ENCODE results near the gene MBNL2. TPM values are rescaled to one million over a fixed set of nuclear protein-coding genes. Genes with fewer than 3 reads are reported as not detected.

The MBNL2 gene
- total RNA-seq, 4 donors from 2014 or later, result 92.8 to 132 (median 101) TPM

GRCh38 chr13:97328222-97328790 is 106.2 kb downstream of the MBNL2 start:
- intact Hi-C loops (cut with DNase I), result no loop called here
- no peak overlapping the region for H3K4me3 ChIP-seq
- H3K9me3 ChIP-seq, result no peaks in the 10 kb centered on the region
- H3K4me1 ChIP-seq, result peaks cover 52 to 98% (median 89%) of the 10 kb centered on the region in 4 donors
- H3K36me3 ChIP-seq, result no peaks in the 10 kb centered on the region
- WGBS, result 48% methylated on average over 12 of the region's 12 CpGs
- no peak for TF ChIP-seq EP300 (IDR thresholded peaks at IDR 0.05)
- no peak for TF ChIP-seq CTCF (IDR thresholded peaks at IDR 0.05)
- TF ChIP-seq POLR2AphosphoS5 (IDR thresholded peaks at IDR 0.05), result peak; percentile 9 to 30
- H3K27me3 ChIP-seq, result no peaks in the 10 kb centered on the region
- DNase-seq (ENCODE audit: extremely low spot score), result peak; percentile 82
- peak overlapping the region; percentile 52 to 77 (median 68) for H3K27ac ChIP-seq (replicated peaks in 1 of 4)

DNA sequence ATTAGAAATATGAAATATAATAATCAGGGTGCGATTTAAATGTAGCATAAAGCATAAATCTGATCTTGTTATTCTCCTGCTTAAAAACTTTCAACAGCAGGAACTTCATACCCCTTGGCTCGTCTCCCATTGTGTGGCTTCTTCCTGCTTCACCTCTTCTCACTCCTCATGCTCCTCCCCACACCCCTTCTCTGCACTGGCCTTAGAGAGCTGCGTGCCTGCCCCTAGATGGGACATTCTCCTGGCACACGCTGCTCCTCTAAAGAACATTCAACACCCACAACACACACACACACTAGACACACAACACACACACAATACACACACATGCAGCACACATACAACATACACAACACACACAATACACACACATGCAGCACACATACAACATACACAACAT is 107.2 kb downstream of the MBNL2 start:
- Histone ChIP-seq H3K27me3 (no peaks in the 10 kb centered on the region), H3K27ac (replicated peaks in 1 of 4) (peak overlapping the region in 1 of 4 donors; percentile 52), H3K36me3 (no peaks in the 10 kb centered on the region), H3K4me3 (no peak overlapping the region), H3K4me1 (peaks cover 46 to 98% (median 90%) of the 10 kb centered on the region in 4 donors), H3K9me3 (no peaks in the 10 kb centered on the region)
- TF ChIP-seq POLR2A (IDR thresholded peaks at IDR 0.05; ENCODE audit: low read depth), result no peak
- no peak for TF ChIP-seq CTCF (IDR thresholded peaks at IDR 0.05)
- no peak for TF ChIP-seq EP300 (IDR thresholded peaks at IDR 0.05)
- no peak for TF ChIP-seq POLR2AphosphoS5 (IDR thresholded peaks at IDR 0.05)
- DNase-seq (ENCODE audit: extremely low spot score), result peak; percentile 34
- WGBS, result 36% methylated on average over 4 of the region's 4 CpGs
- intact Hi-C loops (cut with DNase I), result no loop called here

DNA sequence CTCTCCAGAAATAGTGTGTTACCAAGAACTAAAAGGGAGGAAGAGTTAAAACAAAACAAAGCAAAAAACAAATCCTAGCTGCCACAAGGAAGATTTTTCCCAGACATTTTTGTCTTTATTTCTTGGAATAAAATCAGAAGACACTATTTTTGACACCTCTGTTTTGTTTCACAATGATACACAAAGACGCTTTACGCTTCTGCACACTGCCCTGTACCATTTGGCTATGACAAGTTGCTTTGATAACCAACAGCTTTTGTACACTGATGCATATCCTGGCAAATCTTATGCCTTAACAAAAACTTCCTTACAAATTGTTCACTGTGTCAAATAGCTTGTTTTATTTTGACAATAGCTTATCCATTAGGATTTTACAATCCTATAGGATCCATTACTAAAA is 108.3 kb downstream of the MBNL2 start:
- no peaks in the 10 kb centered on the region for H3K27me3 ChIP-seq
- no peaks in the 10 kb centered on the region for H3K9me3 ChIP-seq
- peak overlapping the region in 1 of 4 donors; percentile 19 for H3K27ac ChIP-seq (replicated peaks in 1 of 4)
- no peak overlapping the region for H3K4me3 ChIP-seq
- no peak for TF ChIP-seq POLR2AphosphoS5 (IDR thresholded peaks at IDR 0.05)
- no peak for TF ChIP-seq POLR2A (IDR thresholded peaks at IDR 0.05; ENCODE audit: low read depth)
- 44% methylated on average over 2 of the region's 2 CpGs for WGBS
- intact Hi-C loops (cut with DNase I), result no loop called here
- H3K4me1 ChIP-seq, result peaks cover 52 to 98% (median 91%) of the 10 kb centered on the region in 4 donors
- H3K36me3 ChIP-seq, result peaks cover 0 to 4% (median 0%) of the 10 kb centered on the region in 4 donors
- no peak for DNase-seq (ENCODE audit: extremely low spot score)

GRCh38 chr13:97332742-97333141 is 110.6 kb downstream of the MBNL2 start:
- DNase-seq (ENCODE audit: extremely low spot score), result peak; percentile 60
- Histone ChIP-seq H3K36me3 (peaks cover 0 to 20% (median 6%) of the 10 kb centered on the region in 4 donors), H3K27me3 (no peaks in the 10 kb centered on the region), H3K4me3 (no peak overlapping the region), H3K9me3 (no peaks in the 10 kb centered on the region), H3K4me1 (peaks cover 46 to 83% (median 75%) of the 10 kb centered on the region in 4 donors), H3K27ac (replicated peaks in 1 of 4) (peak overlapping the region in 1 of 4 donors; percentile 8)
- 70% methylated on average over 4 of the region's 4 CpGs for WGBS
- intact Hi-C loops (cut with DNase I), result no loop called here
- TF ChIP-seq POLR2A (IDR thresholded peaks at IDR 0.05; ENCODE audit: low read depth) (no peak), CTCF (IDR thresholded peaks at IDR 0.05) (no peak), POLR2AphosphoS5 (IDR thresholded peaks at IDR 0.05) (no peak), EP300 (IDR thresholded peaks at IDR 0.05) (no peak)

DNA sequence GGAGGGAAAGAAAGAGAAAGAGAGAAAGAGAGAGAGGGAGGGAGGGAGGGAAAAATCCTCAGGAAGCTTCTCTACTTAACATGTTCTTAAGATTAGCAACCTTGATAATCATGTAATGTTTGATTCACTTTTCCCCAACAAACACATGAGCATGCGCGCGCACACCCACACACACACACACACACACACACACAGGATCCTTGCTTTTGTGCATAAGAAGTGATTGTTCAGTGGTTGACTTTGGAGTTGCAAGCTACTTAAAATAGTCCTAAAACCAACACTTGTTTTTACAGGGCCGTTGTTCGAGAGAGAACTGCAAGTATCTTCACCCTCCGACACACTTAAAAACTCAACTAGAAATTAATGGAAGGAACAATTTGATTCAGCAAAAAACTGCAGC is 111.8 kb downstream of the MBNL2 start:
- TF ChIP-seq POLR2AphosphoS5 (IDR thresholded peaks at IDR 0.05) (no peak), CTCF (IDR thresholded peaks at IDR 0.05) (no peak), EP300 (IDR thresholded peaks at IDR 0.05) (no peak), POLR2A (IDR thresholded peaks at IDR 0.05; ENCODE audit: low read depth) (no peak)
- intact Hi-C loops (cut with DNase I), result no loop called here
- H3K36me3 ChIP-seq, result peaks cover 0 to 20% (median 12%) of the 10 kb centered on the region in 4 donors
- H3K27ac ChIP-seq (replicated peaks in 1 of 4), result peak overlapping the region in 1 of 4 donors; percentile 57
- no peaks in the 10 kb centered on the region for H3K27me3 ChIP-seq
- H3K4me1 ChIP-seq, result peaks cover 35 to 83% (median 75%) of the 10 kb centered on the region in 4 donors
- no peak for DNase-seq (ENCODE audit: extremely low spot score)
- H3K9me3 ChIP-seq, result no peaks in the 10 kb centered on the region
- no peak overlapping the region for H3K4me3 ChIP-seq
- WGBS, result 92% methylated on average over 6 of the region's 6 CpGs
